Measurements from ENCODE around the gene FBXW5. TPM values are rescaled to one million over a fixed set of nuclear protein-coding genes. Genes with fewer than 3 reads are reported as not detected.

The FBXW5 gene
- total and polyA plus RNA-seq, 2 donors (not counting 3 experiments of a cell fraction or from before 2014, with no cell fraction given) = 97.3 to 151 TPM

GRCh38 chr9:136907011-136907914, 37.3 kb downstream of the FBXW5 start:
- Histone ChIP-seq H3K27me3 (ENCODE audit: control insufficient read depth in 2 of 2, insufficient read depth in 2 of 2, low read length in 2 of 2) (no peaks in the 10 kb centered on the region), H3K36me3 (ENCODE audit: control insufficient read depth in 2 of 2, extremely low read depth in 1 of 2, insufficient read depth in 2 of 2, low read length in 2 of 2) (peaks cover 5 to 32% of the 10 kb centered on the region in 2 experiments), H3K9me1 (replicated peaks; ENCODE audit: control insufficient read depth, extremely low read depth, insufficient read depth, low read length) (no peaks in the 10 kb centered on the region), H3K9me3 (replicated peaks; ENCODE audit: control insufficient read depth, insufficient read depth, low read length) (no peaks in the 10 kb centered on the region), H3K27ac (ENCODE audit: insufficient read depth, low read depth, low read length) (no peak overlapping the region), H3K4me1 (ENCODE audit: control insufficient read depth, extremely low read depth, insufficient read depth, low read length) (peaks cover 1% of the 10 kb centered on the region), H3K9ac (replicated peaks; ENCODE audit: extremely low read depth, insufficient read depth, low read length) (no peak overlapping the region), H3K4me3 (replicated peaks in 1 of 3; ENCODE audit: insufficient read depth in 1 of 3, low read depth in 1 of 3, low read length in 3 of 3) (no peak overlapping the region), H3K79me2 (ENCODE audit: control insufficient read depth, insufficient read depth, low read length) (no peaks in the 10 kb centered on the region), H3K4me2 (ENCODE audit: insufficient read depth, low read length) (no peak overlapping the region), H2AFZ (ENCODE audit: low read depth, low read length) (no peak overlapping the region), H4K20me1 (replicated peaks; ENCODE audit: control insufficient read depth, extremely low read depth, insufficient read depth, low read length) (no peaks in the 10 kb centered on the region)
- CTCF ChIA-PET = no interaction called here
- POLR2A ChIA-PET = no interaction called here
- BruUV-seq (replicated peaks) = no TSS peak
- no peak for DNase-seq (ENCODE audit: low read depth, low spot score)
- no peak for TF ChIP-seq FOS (IDR thresholded peaks at IDR 0.05; ENCODE audit: borderline replicate concordance, insufficient read depth, low read length)
- no peak for TF ChIP-seq MYC (IDR thresholded peaks at IDR 0.05; ENCODE audit: low read depth, low read length)
- dilution Hi-C loops (cut with MboI; ENCODE audit: extremely low pct_ligation_motif_present, low sequenced_read_pairs) (no loop called here), intact Hi-C loops (cut with micrococcal nuclease) (no loop called here)
- FAIRE-seq = no peak

DNA sequence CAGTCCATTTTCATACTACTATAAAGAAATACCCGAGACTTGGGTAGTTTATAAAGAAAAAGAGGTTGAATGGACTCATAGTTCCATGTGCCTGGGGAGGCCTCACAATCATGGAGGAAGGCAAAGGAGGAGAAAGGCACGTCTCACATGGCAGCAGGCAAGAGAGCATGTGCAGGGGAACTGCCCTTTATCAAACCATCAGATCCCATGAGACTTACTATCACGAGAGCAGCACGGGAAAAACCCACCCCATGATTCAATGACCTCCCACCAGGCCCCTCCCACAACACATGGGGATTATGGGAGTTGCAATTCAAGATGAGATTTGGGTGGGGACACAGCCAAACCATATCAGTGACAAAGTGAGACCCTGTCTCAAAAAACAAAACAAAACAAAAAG, 38.3 kb downstream of the FBXW5 start:
- no peak overlapping the region for H3K4me2 ChIP-seq (ENCODE audit: insufficient read depth, low read length)
- peaks cover 10% of the 10 kb centered on the region for H3K4me1 ChIP-seq (ENCODE audit: control insufficient read depth, extremely low read depth, insufficient read depth, low read length)
- ChIA-PET POLR2A (no interaction called here), CTCF (no interaction called here)
- dilution Hi-C loops (cut with MboI; ENCODE audit: extremely low pct_ligation_motif_present, low sequenced_read_pairs) = no loop called here
- no peak overlapping the region for H2AFZ ChIP-seq (ENCODE audit: low read depth, low read length)
- DNase-seq (ENCODE audit: low read depth, low spot score) (no peak), FAIRE-seq (no peak)
- no peak for TF ChIP-seq POLR2A (IDR thresholded peaks at IDR 0.05; ENCODE audit: low read depth, low read length)
- TF ChIP-seq, protein P1, sequence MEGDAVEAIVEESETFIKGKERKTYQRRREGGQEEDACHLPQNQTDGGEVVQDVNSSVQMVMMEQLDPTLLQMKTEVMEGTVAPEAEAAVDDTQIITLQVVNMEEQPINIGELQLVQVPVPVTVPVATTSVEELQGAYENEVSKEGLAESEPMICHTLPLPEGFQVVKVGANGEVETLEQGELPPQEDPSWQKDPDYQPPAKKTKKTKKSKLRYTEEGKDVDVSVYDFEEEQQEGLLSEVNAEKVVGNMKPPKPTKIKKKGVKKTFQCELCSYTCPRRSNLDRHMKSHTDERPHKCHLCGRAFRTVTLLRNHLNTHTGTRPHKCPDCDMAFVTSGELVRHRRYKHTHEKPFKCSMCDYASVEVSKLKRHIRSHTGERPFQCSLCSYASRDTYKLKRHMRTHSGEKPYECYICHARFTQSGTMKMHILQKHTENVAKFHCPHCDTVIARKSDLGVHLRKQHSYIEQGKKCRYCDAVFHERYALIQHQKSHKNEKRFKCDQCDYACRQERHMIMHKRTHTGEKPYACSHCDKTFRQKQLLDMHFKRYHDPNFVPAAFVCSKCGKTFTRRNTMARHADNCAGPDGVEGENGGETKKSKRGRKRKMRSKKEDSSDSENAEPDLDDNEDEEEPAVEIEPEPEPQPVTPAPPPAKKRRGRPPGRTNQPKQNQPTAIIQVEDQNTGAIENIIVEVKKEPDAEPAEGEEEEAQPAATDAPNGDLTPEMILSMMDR (IDR thresholded peaks at IDR 0.05; ENCODE audit: extremely low read depth in 1 of 2, insufficient read depth in 1 of 2, low read depth in 1 of 2, low read length in 2 of 2) = no peak
- no peak overlapping the region for H3K9ac ChIP-seq (replicated peaks; ENCODE audit: extremely low read depth, insufficient read depth, low read length)
- no peak overlapping the region for H3K27ac ChIP-seq (ENCODE audit: insufficient read depth, low read depth, low read length)
- H3K36me3 ChIP-seq (ENCODE audit: control insufficient read depth in 2 of 2, extremely low read depth in 1 of 2, insufficient read depth in 2 of 2, low read length in 2 of 2) = peaks cover 5 to 33% of the 10 kb centered on the region in 2 experiments
- BruUV-seq (replicated peaks) = no TSS peak
- H4K20me1 ChIP-seq (replicated peaks; ENCODE audit: control insufficient read depth, extremely low read depth, insufficient read depth, low read length) = no peaks in the 10 kb centered on the region
- H3K9me1 ChIP-seq (replicated peaks; ENCODE audit: control insufficient read depth, extremely low read depth, insufficient read depth, low read length) = no peaks in the 10 kb centered on the region
- no peak overlapping the region for H3K4me3 ChIP-seq (replicated peaks in 1 of 3; ENCODE audit: insufficient read depth in 1 of 3, low read depth in 1 of 3, low read length in 3 of 3)
- H3K9me3 ChIP-seq (replicated peaks; ENCODE audit: control insufficient read depth, insufficient read depth, low read length) = no peaks in the 10 kb centered on the region
- H3K27me3 ChIP-seq (ENCODE audit: control insufficient read depth in 2 of 2, insufficient read depth in 2 of 2, low read length in 2 of 2) = no peaks in the 10 kb centered on the region
- H3K79me2 ChIP-seq (ENCODE audit: control insufficient read depth, insufficient read depth, low read length) = no peaks in the 10 kb centered on the region
- intact Hi-C loops (cut with micrococcal nuclease) = no loop called here

All from endothelial cell of umbilical vein (primary cell).